NCI-H2029 (cell line): ENCODE data around the gene FARP2.

Experiments used
- DNase-seq: peaks from one replicate; lab custom pipeline; 2025; lab: John Stamatoyannopoulos, UW

FARP2 gene

DNA sequence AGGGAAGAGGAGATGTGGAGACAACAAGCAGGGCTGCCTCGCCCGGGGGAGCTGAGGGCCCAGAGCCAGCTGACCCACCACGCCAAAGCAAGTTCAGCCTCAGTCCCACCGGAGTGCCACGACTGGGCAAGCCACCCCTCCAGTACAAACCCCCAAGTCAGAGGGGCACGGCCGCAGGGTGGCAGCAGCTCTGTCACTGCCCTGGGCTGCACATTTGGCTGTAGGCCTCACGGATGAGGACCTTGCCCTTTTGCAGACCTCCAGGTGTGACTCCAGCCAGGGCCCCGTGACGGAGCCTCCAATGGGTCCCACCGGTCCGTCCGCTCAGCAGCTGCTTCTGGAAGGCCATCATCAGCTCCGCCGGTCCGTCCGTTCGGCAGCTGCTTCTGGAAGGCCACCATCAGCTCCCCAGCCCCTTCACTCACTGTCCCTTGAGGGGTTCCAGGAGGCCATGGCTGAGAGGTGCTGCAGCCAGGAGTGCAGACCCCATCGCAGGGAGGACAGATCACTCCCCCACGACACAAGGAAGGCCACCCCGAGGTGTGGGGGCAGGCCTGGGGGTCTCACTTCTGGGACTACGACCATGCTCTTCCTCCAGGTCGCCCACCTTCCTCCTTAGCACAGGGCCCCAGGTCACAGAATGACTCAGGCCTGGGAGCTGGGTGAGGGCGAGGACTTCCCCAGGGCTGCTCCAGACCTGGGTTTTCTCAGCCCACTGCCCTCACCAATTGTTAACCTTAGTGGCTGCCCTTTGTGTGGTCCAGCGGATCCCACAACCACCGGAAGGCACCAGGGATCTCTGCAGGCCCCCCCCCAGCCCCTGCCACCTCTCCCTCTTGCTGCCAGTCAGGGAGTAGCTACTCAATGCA lies 176.9 kb downstream of the FARP2 start:
- DNase-seq: no peak

DNA sequence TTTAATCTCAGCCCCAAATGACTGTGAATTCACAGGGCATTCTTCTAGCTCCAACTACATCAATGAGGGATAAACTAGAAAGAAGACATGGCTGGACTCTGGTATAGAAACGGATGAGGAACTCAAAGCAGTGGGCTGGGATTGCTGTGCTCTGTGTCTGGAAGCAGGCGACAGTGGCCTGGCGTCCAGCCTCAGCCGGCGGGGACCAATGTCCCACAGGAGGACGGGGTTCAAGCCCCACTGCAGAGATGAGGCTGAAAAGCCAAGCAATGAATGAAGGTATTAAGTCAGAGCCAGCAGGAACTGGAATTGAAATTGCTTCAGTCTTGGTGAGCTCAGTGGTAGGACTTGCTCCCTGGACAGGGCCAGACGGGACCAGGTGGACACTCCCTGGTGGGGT lies 178.2 kb downstream of the FARP2 start:
- DNase-seq: no peak

DNA sequence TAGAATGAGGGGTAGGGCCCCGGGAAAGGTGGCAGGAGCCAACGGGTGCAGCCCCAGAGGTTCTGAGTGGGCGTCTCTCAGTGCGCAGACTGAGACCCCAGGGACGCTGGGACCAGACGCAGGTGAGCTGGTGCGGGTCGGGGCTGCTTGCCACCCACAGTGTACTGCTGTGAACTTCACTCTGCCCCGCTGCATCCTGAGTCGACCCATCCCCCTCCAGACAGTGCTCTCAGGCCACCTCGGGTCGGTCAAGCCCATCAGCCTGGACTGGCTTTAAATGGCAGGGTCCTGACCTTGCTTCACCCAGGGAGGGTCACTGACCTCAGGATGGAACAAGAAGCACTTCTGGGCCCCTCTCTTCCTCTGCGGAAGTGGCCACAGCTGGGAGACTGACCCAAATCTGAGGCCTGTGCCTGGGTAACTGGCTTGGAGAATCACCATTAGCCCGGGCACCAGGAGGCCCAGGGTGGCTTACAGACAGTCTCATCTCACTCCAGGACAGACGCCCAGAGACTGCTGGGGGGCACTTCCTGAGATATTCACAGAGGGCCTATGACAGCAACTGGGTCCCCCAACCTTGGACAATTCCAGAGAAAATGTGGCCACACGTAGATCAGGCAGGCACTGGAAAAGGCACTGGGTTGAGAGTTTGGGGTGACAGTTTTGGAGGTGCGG lies 178.8 kb downstream of the FARP2 start:
- no peak for DNase-seq

DNA sequence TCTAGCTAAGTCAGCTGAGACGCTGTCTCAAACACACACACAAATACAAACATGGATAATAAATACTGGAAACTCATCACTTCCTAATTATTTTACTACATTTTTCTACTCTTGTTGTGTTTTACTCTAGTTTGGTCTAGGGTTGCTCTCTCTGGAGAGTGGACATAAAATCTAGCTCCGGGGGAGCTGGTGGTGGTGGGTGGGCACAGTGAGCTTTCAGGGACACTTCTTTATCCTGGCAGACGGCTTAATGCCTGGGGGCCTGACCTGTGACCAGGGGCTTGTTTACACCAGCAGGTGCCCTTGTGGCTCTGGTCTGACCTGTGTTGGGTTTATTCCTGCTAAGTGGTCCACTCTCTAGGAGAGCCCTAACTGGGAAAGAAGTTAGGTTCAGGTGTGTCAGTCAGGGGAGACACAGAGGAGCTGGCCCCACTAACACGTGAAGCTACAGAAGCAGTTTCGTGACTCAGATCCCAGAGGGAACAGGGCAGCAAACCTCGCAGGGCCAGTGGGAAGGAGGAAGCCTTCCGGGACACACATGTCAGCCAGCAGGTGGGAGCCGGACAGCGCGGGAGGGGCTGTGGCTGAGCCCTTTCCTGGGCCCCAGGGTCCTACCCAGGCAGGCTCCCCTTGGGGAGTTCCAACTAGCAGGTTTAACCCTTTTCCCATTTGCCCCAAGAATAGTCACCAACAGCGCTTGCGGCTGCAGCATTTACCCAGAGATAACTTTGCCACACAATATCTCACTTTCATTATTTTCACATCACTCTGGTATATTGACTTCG lies 180.0 kb downstream of the FARP2 start:
- DNase-seq: no peak

DNA sequence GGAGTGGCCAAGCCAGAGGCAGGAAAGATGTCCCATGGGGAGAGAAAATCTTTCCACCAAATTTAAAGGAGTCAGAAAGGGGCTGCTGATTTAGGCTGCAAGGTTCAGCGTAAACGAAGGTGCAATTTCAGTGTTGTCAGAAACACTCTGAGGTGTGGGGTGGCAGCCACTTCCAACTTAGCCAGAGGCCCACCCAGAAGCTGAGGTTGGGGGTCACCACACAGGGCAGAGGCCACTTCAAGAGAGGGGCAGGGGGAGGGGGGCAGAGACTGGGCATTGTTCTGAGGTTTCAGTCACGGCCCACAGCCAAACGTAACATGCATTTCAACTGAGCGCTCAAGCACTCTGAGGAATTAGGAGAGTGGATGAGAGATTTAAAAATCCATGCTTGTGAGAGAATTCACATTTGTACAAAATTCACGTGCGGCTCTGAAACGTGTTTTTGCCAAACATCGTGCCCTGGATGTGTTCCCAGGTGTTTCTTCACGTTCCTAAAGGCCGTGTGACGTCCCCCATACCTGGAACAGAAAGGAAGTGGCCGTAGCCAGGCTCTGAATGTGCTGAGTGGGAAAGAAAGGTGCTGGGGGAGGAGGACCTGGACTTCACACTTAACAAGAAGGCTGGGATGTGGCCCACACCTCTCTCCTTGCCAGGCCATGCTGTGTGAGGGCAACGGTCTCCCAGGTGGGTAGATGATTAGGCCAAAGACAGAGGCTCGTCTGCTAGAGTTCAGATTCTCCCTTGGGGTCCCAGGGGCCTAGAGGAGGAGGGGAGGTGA lies 182.9 kb downstream of the FARP2 start:
- DNase-seq: no peak

DNA sequence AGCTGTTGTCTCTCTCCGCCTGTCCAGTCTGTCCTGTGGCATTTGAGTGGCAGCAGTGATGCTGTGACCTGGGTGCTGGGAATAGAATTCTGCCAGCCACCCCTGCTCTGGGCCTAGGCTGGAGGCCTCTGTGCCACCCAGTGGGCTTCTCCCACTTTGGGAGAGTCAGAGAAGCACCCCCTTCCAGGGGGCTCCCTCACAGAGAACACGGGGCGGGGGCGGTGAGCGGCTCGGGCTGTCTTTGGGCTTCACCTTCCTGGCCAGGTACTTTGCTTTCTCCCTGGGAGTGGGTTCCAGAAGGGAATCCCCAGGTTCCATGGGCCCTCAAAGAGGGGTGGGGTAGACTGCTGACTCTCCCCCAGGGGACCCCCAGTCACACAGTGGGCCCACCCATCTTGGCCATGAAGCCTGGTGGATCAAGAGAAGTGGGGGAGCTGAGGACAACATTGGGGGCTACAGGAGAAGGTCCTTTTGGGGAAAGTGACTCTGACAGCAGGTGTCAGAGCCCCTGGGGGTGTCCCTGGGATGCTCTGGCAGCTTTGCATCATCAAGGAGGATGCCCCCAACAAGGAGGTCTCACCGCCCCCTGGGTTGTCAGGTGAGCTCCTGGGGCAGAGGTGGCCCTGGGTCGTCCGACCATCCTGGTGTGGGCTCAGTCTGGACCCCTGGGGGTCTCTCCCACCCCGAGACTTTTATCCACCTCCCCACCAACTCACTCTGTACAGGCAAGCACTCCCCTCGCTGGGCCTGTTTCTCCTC lies 183.7 kb downstream of the FARP2 start:
- DNase-seq: no peak

DNA sequence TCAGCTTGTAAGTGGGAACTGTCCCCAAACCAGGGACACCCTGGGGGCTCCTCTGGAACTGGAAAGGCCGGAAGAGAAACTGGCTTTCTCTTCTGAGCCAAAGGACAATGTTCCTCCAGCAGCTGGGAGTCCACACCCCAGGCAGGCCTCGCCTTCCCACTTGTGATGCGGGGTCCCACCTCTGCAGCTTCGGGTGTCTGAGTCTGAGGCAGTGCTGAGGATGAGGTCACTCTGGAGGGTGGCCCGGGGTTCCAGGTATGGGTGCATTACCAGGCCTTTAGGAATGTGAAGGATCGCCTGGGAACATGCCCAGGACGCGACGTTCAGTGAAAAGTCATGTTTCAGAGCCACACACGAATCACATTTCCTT lies 184.3 kb downstream of the FARP2 start:
- no peak for DNase-seq

DNA sequence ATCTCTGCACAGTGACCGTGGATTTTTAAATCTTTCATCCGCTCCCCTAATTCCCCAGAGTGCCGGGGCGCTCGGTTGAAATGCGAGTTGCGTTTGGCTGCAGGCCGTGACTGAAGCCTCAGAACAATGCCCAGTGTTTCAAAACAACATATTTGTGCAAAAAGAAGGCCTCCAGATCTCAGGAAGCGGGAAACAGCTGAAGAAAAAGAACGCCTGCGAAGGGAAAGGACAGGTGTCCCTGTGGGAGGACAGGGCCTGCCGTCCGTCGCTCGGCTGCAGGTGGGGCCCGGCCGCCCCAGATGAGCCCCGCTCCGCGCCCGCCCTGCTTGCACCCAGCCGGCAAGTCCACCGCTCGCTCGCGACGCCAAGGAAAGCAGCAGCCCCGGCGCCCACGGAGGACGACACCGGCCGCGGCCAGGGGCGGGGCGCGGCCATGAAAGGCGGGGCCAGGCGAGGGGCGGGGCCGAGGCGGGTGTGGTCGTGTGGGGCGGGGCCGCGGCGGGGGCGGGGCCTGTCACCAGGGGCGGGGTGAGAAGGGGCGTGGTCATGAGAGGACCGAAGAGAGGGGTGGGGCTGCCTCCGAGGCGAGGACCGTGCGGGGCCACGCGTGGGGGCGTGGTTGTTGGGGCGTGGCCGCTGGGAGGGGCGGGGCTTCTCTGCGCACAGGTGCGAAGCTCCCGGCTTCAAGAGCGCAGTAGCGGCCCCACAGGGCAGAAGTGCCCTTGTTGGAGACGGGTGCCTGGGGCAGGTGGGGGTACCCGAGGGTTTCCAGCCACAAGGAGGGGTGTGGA lies 184.9 kb downstream of the FARP2 start:
- DNase-seq: peak; percentile 22

DNA sequence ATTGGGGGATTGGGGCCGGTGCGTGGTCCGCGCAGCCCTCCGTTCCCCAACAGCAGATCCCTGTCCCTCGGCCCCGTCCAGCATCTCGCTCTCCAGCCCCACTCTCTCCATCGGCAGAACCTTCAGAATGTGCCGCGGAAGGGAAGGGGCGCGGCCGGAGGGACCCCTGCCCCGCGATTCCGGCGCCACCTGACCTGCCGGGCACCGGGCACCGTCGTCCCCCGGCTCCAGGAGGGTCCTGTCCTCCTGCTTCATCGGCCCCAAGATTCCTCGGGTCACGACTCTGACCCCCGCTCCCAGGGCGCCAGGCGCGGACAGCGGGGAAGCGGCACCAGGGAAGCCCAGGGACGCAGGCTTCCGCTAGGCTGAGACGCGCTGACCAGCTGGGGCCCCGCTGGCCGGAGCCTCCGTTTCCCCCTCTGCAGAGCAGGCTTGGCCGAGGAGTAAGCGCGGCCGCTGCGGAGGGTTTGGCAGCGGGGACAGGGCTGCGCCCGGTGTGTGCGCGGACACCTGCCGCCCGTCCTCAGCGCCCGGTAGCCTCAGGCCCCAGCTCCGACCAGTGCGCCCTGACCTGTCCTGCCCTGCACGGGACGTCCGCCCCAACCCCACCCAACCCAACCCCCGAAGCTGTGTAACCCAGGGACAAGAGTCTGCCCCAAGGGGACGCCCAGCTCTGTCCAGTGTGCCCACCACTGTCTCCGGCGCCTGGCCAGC lies 185.6 kb downstream of the FARP2 start:
- DNase-seq: no peak

DNA sequence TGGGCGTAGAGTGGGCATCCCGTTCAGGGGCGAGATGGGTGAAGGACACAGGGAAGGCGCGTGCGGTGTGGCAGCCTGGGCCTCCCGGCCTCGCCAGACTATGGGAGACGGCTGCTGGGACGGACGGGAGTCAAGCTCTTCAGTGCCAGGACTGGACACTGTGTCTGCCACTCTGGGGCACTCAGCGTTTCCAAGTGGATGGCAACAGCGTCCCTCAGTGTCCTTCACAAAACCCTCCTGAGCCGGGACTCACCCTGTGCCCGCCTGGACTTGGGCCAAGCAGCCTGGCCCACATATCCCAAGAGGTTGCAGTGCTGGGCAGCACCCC lies 186.2 kb downstream of the FARP2 start:
- no peak for DNase-seq
